ENCODE data around the gene ATRNL1.

Gene ATRNL1

DNA sequence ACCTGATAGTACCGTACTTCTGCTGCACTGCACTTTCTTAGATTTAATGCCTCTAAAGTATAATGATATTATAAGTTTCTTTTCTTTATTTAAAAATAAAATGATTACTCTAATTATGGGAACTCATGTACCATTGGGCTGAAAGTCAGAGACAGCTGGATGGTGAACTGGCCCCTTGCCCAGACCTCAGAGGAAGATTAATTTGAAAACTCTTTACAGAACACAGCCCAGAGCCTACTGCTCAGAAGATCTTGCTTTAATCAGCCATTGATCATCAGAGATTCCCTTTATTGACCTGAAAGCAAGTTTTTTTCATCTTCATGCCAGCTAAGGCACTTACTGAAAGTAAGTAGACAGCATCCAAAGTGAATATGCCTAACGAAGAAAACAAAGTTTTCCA lies 838.1 kb downstream of the ATRNL1 start:
- no peaks in the 10 kb centered on the region for H4K20me1 ChIP-seq (ENCODE audit: insufficient read depth, low read length)
- no peaks in the 10 kb centered on the region for H3K27me3 ChIP-seq (ENCODE audit: insufficient read depth, low read length)
- H3F3A ChIP-seq (ENCODE audit: insufficient read depth, low read length): no peaks in the 10 kb centered on the region
- no peak overlapping the region for H2AFZ ChIP-seq (ENCODE audit: low read length)
- H3K36me3 ChIP-seq (ENCODE audit: insufficient read depth, low read length): no peaks in the 10 kb centered on the region
- TF ChIP-seq, protein P1, sequence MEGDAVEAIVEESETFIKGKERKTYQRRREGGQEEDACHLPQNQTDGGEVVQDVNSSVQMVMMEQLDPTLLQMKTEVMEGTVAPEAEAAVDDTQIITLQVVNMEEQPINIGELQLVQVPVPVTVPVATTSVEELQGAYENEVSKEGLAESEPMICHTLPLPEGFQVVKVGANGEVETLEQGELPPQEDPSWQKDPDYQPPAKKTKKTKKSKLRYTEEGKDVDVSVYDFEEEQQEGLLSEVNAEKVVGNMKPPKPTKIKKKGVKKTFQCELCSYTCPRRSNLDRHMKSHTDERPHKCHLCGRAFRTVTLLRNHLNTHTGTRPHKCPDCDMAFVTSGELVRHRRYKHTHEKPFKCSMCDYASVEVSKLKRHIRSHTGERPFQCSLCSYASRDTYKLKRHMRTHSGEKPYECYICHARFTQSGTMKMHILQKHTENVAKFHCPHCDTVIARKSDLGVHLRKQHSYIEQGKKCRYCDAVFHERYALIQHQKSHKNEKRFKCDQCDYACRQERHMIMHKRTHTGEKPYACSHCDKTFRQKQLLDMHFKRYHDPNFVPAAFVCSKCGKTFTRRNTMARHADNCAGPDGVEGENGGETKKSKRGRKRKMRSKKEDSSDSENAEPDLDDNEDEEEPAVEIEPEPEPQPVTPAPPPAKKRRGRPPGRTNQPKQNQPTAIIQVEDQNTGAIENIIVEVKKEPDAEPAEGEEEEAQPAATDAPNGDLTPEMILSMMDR (IDR thresholded peaks at IDR 0.05; ENCODE audit: low read length): no peak
- no peak for TF ChIP-seq EZH2 (IDR thresholded peaks at IDR 0.05; ENCODE audit: borderline replicate concordance, low read length)
- H3K4me1 ChIP-seq (ENCODE audit: insufficient read depth, low read length, severe bottlenecking): no peaks in the 10 kb centered on the region
- H3K9me2 ChIP-seq (ENCODE audit: low read depth, low read length): no peaks in the 10 kb centered on the region
- H3K4me3 ChIP-seq (ENCODE audit: low read depth, low read length, poor library complexity, severe bottlenecking): no peak overlapping the region
- H3K9ac ChIP-seq (ENCODE audit: low read length): no peak overlapping the region
- H3K27ac ChIP-seq (ENCODE audit: low read depth, low read length, poor library complexity, severe bottlenecking): no peak overlapping the region
- no peaks in the 10 kb centered on the region for H3K9me3 ChIP-seq (ENCODE audit: low read length)
- H3K4me2 ChIP-seq (ENCODE audit: low read length): no peak overlapping the region
- H3K79me2 ChIP-seq (ENCODE audit: insufficient read depth, low read length): no peaks in the 10 kb centered on the region

DNA sequence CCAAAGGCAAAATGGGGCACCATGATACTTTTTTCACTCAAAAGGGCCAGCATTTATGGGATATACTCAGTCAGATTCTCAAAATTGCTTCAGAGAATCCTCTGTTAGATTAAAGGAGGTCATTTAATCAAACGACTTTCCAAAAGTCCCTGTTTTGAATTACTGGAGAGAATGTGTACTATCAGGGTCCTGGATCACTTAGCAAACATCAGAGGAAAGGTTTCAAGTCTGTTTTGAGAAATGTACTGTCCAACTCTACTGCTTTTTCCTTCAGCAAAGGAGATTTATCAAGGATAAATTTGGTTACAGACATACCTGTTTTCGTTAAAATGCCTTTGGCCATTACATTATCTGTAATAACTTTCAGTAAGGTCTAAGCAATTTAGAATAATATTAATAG lies 838.9 kb downstream of the ATRNL1 start:
- no peaks in the 10 kb centered on the region for H3F3A ChIP-seq (ENCODE audit: insufficient read depth, low read length)
- H2AFZ ChIP-seq (ENCODE audit: low read length): no peak overlapping the region
- no peaks in the 10 kb centered on the region for H3K27me3 ChIP-seq (ENCODE audit: insufficient read depth, low read length)
- H3K27ac ChIP-seq (ENCODE audit: low read depth, low read length, poor library complexity, severe bottlenecking): no peak overlapping the region
- H3K4me1 ChIP-seq (ENCODE audit: insufficient read depth, low read length, severe bottlenecking): no peaks in the 10 kb centered on the region
- TF ChIP-seq EZH2 (IDR thresholded peaks at IDR 0.05; ENCODE audit: borderline replicate concordance, low read length): no peak
- TF ChIP-seq, protein P1 (IDR thresholded peaks at IDR 0.05; ENCODE audit: low read length): no peak
- H3K36me3 ChIP-seq (ENCODE audit: insufficient read depth, low read length): no peaks in the 10 kb centered on the region
- no peak overlapping the region for H3K4me2 ChIP-seq (ENCODE audit: low read length)
- no peaks in the 10 kb centered on the region for H3K9me3 ChIP-seq (ENCODE audit: low read length)
- no peak overlapping the region for H3K4me3 ChIP-seq (ENCODE audit: low read depth, low read length, poor library complexity, severe bottlenecking)
- no peaks in the 10 kb centered on the region for H4K20me1 ChIP-seq (ENCODE audit: insufficient read depth, low read length)
- H3K79me2 ChIP-seq (ENCODE audit: insufficient read depth, low read length): no peaks in the 10 kb centered on the region
- no peaks in the 10 kb centered on the region for H3K9me2 ChIP-seq (ENCODE audit: low read depth, low read length)
- H3K9ac ChIP-seq (ENCODE audit: low read length): no peak overlapping the region

DNA sequence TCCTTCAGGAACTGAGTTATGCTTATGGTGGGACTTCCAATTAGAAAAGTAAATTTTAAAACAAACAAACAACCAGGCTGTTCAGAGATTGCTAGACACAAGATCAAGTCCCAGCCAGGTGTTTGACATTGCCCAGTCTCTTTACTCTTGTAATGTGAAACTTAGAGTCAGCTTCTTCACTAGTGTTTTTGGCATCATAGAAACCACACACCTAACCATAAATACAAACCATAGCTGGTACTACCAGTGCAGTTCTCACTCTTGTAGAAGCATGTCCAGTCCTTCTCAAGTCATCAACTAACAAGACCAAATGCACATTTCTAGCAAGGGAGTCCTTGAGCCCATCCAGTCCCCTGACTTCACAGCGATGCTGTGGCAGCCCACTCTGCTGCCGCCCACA lies 839.9 kb downstream of the ATRNL1 start:
- Histone ChIP-seq H3K36me3 (ENCODE audit: insufficient read depth, low read length) (no peaks in the 10 kb centered on the region), H3K9me2 (ENCODE audit: low read depth, low read length) (no peaks in the 10 kb centered on the region), H4K20me1 (ENCODE audit: insufficient read depth, low read length) (no peaks in the 10 kb centered on the region), H3K9me3 (ENCODE audit: low read length) (no peaks in the 10 kb centered on the region), H3K79me2 (ENCODE audit: insufficient read depth, low read length) (no peaks in the 10 kb centered on the region), H3K4me1 (ENCODE audit: insufficient read depth, low read length, severe bottlenecking) (no peaks in the 10 kb centered on the region), H3F3A (ENCODE audit: insufficient read depth, low read length) (no peaks in the 10 kb centered on the region), H3K4me3 (ENCODE audit: low read depth, low read length, poor library complexity, severe bottlenecking) (no peak overlapping the region), H2AFZ (ENCODE audit: low read length) (no peak overlapping the region), H3K27ac (ENCODE audit: low read depth, low read length, poor library complexity, severe bottlenecking) (no peak overlapping the region), H3K9ac (ENCODE audit: low read length) (no peak overlapping the region), H3K4me2 (ENCODE audit: low read length) (no peak overlapping the region), H3K27me3 (ENCODE audit: insufficient read depth, low read length) (no peaks in the 10 kb centered on the region)
- TF ChIP-seq EZH2 (IDR thresholded peaks at IDR 0.05; ENCODE audit: borderline replicate concordance, low read length): no peak
- TF ChIP-seq, protein P1 (IDR thresholded peaks at IDR 0.05; ENCODE audit: low read length): no peak

Measured in OCI-LY1 (cell line).